SU-DHL-6 (cell line): Measurements from ENCODE around the gene SYK.

Experiments
- H2AFZ ChIP-seq: fragments of 200-600 bp; sonication (generic); 2 replicates; pipeline ENCODE4 v1.6.1; 2014; ENCODE audit warnings: low read depth, mild to moderate bottlenecking, moderate library complexity, mixed read lengths, antibody characterized with exemption, low read length; ENCODE audit not compliant: severe bottlenecking
- H3F3A ChIP-seq: fragments of 200-600 bp; shearing (Covaris generic); 2 replicates; pipeline ENCODE4 v1.6.0; 2016; ENCODE audit warnings: antibody characterized with exemption, mild to moderate bottlenecking; ENCODE audit not compliant: insufficient read depth
- H3K27ac ChIP-seq: fragments of 200-600 bp; sonication (generic); 2 replicates; pipeline ENCODE4 v1.5.1; 2016; ENCODE audit warnings: low read depth, mild to moderate bottlenecking, low read length, moderate library complexity, mixed read lengths
- H3K27me3 ChIP-seq: fragments of 200-600 bp; sonication (generic), shearing (Covaris generic); 2 replicates; pipeline ENCODE4 v1.6.0; 2014; ENCODE audit warnings: mild to moderate bottlenecking, low read length
- H3K36me3 ChIP-seq: fragments of 200-600 bp; sonication (generic); 2 replicates; pipeline ENCODE4 v1.6.1; 2014; ENCODE audit warnings: mild to moderate bottlenecking, low read length, mixed read lengths
- H3K4me2 ChIP-seq: fragments of 300-600, 200-600 bp; shearing (Covaris generic), sonication (generic); 2 replicates; pipeline ENCODE4 v1.6.0; 2014; ENCODE audit warnings: low read length, low read depth, mild to moderate bottlenecking; ENCODE audit not compliant: poor library complexity, severe bottlenecking
- H3K4me3 ChIP-seq: fragments of 200-600 bp; sonication (generic); 2 replicates; pipeline ENCODE4 v1.5.1; 2014; ENCODE audit warnings: antibody characterized with exemption, low read length, mild to moderate bottlenecking, mixed read lengths; ENCODE audit not compliant: insufficient read depth, poor library complexity, severe bottlenecking
- H3K79me2 ChIP-seq: fragments of 200-600 bp; sonication (generic); 2 replicates; pipeline ENCODE4 v1.6.1; 2014; ENCODE audit warnings: mild to moderate bottlenecking, low read length, moderate library complexity; ENCODE audit not compliant: insufficient read depth
- H3K9ac ChIP-seq: fragments of 200-600 bp; sonication (generic); 2 replicates; pipeline ENCODE4 v1.7.0; 2014; ENCODE audit warnings: mild to moderate bottlenecking, low read length
- H3K9me2 ChIP-seq: fragments of 200-600 bp; sonication (generic); replicated peaks from 2 replicates; pipeline ENCODE4 v1.6.1; 2014; ENCODE audit warnings: low read length; ENCODE audit not compliant: insufficient read depth
- H3K9me3 ChIP-seq: fragments of 200-600 bp; sonication (generic); 2 replicates; pipeline ENCODE4 v1.6.1; 2014; ENCODE audit warnings: low read length, mixed read lengths; ENCODE audit not compliant: insufficient read depth
- H4K20me1 ChIP-seq: fragments of 200-600 bp; sonication (generic); 2 replicates; pipeline ENCODE4 v1.6.1; 2014; ENCODE audit warnings: low read depth, mild to moderate bottlenecking, antibody characterized with exemption, low read length, moderate library complexity, mixed read lengths
- EZH2phosphoT487 ChIP-seq: fragments of 200-600 bp; sonication (generic), shearing (Covaris generic); conservative IDR thresholded peaks from 2 replicates; pipeline ENCODE4 v1.6.1; 2018; ENCODE audit warnings: mild to moderate bottlenecking, antibody characterized with exemption, low read length, moderate library complexity, mixed read lengths
- TF ChIP-seq, protein P1 (sequence below): fragments of 200-600 bp; sonication (generic); IDR thresholded peaks from one replicate; pipeline ENCODE4 v1.5.1; 2017; ENCODE audit warnings: antibody characterized with exemption, mild to moderate bottlenecking, low read length, moderate library complexity; ENCODE audit not compliant: insufficient read depth, poor library complexity, severe bottlenecking

The SYK gene

DNA sequence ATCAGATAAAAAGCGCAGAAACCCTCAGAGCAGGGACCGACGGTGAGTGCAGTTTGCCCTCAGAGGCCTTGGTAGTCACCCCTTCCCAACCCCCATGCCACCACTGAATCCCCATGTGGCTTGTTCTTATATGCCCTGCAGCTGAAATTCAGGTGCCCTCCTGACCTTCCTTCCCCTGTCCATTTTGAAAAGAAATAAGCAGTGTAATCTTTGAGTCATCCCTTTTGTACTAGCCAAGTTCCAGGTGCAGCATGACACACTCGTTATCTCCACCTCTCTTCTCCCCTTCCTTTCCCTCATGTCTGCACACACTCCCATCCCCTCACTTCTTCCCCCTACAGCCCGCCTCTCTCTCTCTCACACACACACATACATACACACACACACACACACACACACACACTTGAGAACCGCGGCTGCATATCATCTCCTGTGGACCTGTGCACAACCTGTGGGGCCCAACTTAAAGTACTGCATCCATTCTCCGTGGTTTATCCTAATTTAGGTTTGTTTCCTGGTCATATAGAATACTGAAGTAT, 53.1 kb downstream of the SYK start:
- TF ChIP-seq, protein P1, sequence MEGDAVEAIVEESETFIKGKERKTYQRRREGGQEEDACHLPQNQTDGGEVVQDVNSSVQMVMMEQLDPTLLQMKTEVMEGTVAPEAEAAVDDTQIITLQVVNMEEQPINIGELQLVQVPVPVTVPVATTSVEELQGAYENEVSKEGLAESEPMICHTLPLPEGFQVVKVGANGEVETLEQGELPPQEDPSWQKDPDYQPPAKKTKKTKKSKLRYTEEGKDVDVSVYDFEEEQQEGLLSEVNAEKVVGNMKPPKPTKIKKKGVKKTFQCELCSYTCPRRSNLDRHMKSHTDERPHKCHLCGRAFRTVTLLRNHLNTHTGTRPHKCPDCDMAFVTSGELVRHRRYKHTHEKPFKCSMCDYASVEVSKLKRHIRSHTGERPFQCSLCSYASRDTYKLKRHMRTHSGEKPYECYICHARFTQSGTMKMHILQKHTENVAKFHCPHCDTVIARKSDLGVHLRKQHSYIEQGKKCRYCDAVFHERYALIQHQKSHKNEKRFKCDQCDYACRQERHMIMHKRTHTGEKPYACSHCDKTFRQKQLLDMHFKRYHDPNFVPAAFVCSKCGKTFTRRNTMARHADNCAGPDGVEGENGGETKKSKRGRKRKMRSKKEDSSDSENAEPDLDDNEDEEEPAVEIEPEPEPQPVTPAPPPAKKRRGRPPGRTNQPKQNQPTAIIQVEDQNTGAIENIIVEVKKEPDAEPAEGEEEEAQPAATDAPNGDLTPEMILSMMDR, result no peak
- TF ChIP-seq EZH2phosphoT487, result no peak
- H3K9me3 ChIP-seq, result no peaks in the 10 kb centered on the region
- H3K4me3 ChIP-seq, result no peak overlapping the region
- H4K20me1 ChIP-seq, result no peaks in the 10 kb centered on the region
- H3K9me2 ChIP-seq, result no peaks in the 10 kb centered on the region
- H3K27me3 ChIP-seq, result no peaks in the 10 kb centered on the region
- no peak overlapping the region for H3K9ac ChIP-seq
- H3F3A ChIP-seq, result no peaks in the 10 kb centered on the region
- no peaks in the 10 kb centered on the region for H3K79me2 ChIP-seq
- H2AFZ ChIP-seq, result no peak overlapping the region
- no peak overlapping the region for H3K27ac ChIP-seq
- H3K4me2 ChIP-seq, result no peak overlapping the region
- no peaks in the 10 kb centered on the region; the same call in 1 of the 2 replicates for H3K36me3 ChIP-seq

GRCh38 chr9:90855208-90855902, 53.7 kb downstream of the SYK start:
- no peak for TF ChIP-seq EZH2phosphoT487
- TF ChIP-seq, protein P1, result no peak
- H3K27me3 ChIP-seq, result no peaks in the 10 kb centered on the region
- H3K36me3 ChIP-seq, result no peaks in the 10 kb centered on the region; the same call in 1 of the 2 replicates
- H3F3A ChIP-seq, result no peaks in the 10 kb centered on the region
- H2AFZ ChIP-seq, result no peak overlapping the region
- H3K79me2 ChIP-seq, result no peaks in the 10 kb centered on the region
- H3K9me3 ChIP-seq, result no peaks in the 10 kb centered on the region
- H4K20me1 ChIP-seq, result no peaks in the 10 kb centered on the region
- H3K4me3 ChIP-seq, result no peak overlapping the region
- no peak overlapping the region for H3K4me2 ChIP-seq
- no peak overlapping the region for H3K27ac ChIP-seq
- no peaks in the 10 kb centered on the region for H3K9me2 ChIP-seq
- H3K9ac ChIP-seq, result no peak overlapping the region

GRCh38 chr9:90857091-90857490, 55.5 kb downstream of the SYK start:
- TF ChIP-seq EZH2phosphoT487, result no peak
- TF ChIP-seq, protein P1, result no peak
- no peaks in the 10 kb centered on the region for H3K27me3 ChIP-seq
- H3K9ac ChIP-seq, result no peak overlapping the region
- no peak overlapping the region for H3K4me3 ChIP-seq
- H3K9me2 ChIP-seq, result no peaks in the 10 kb centered on the region
- no peaks in the 10 kb centered on the region; the same call in 1 of the 2 replicates for H3K36me3 ChIP-seq
- H3K79me2 ChIP-seq, result no peaks in the 10 kb centered on the region
- H3F3A ChIP-seq, result no peaks in the 10 kb centered on the region
- no peak overlapping the region for H2AFZ ChIP-seq
- no peak overlapping the region for H3K4me2 ChIP-seq
- H4K20me1 ChIP-seq, result no peaks in the 10 kb centered on the region
- H3K9me3 ChIP-seq, result no peaks in the 10 kb centered on the region
- H3K27ac ChIP-seq, result no peak overlapping the region
